ENCODE data around the gene NPB. TPM values are rescaled to one million over a fixed set of nuclear protein-coding genes. Genes with fewer than 3 reads are reported as not detected.

The NPB gene
- polyA plus RNA-seq, 1 of the 3 experiments (the other 2 are of a cell fraction), result 2.4 TPM

DNA sequence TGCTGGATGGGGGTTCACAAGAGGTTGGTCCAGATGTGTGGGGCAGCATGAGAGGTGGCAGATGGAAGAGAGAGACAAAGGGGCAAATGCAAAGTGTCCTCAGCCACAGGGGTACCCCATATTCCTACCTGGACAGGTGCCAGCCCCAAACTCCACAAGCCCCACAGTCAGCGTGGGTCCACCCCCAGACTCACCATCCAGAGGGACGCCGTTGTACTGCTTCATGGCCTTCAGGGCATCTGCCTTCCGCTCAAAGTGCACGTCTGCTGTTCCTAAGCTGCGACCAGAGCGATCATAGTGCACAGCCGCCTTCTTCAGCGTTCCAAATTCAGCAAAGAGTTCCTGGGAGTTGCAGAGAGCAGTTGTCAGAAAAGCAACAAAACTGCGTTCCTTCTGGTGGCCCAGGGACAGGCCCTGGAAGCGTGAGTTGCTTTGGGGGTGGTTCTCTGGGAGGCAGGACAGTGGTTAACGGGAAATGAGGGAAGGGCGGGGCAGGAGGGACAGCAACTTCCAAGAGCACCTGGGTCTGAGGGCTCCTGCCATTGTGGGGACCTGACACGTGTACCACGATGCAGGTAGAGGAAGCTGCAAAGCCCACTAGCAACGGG lies 12.9 kb upstream of the NPB start:
- H3K27me3 ChIP-seq (ENCODE audit: insufficient read depth), result no peaks in the 10 kb centered on the region
- H3K79me2 ChIP-seq (ENCODE audit: insufficient read depth), result peaks cover 89% of the 10 kb centered on the region
- peaks cover 23% of the 10 kb centered on the region; the same call in 1 of the 2 replicates for H4K20me1 ChIP-seq (ENCODE audit: insufficient read depth)
- ChIA-PET CTCF (interaction anchor here (0.8 to 2.3 kb wide), 4 partner anchors 18 to 141 kb away, joined by 3 to 7 read pairs (median 6); no protein-coding TSS in a partner anchor), POLR2A (no interaction called here)
- H3K4me1 ChIP-seq (ENCODE audit: control insufficient read depth in 1 of 2, insufficient read depth in 2 of 2, low read depth in 1 of 2, low read length in 1 of 2), result peaks cover 12 to 19% of the 10 kb centered on the region in 2 experiments
- H3F3A ChIP-seq (replicated peaks; ENCODE audit: insufficient read depth), result peaks cover 27% of the 10 kb centered on the region
- no peak for DNase-seq
- TF ChIP-seq TCF12 (IDR thresholded peaks at IDR 0.05) (no peak), CHD2 (IDR thresholded peaks at IDR 0.05; ENCODE audit: low read length, partially characterized antibody) (no peak), ELF1 (IDR thresholded peaks at IDR 0.05) (no peak), FOSL2 (IDR thresholded peaks at IDR 0.05; ENCODE audit: borderline replicate concordance, low read depth) (no peak), POLR2AphosphoS5 (IDR thresholded peaks at IDR 0.05; ENCODE audit: low read depth, low read length) (no peak), RAD21 (IDR thresholded peaks at IDR 0.05; ENCODE audit: low read length) (no peak), MEF2A (IDR thresholded peaks at IDR 0.05; ENCODE audit: borderline replicate concordance, low read depth) (no peak), TAF1 (IDR thresholded peaks at IDR 0.05; ENCODE audit: borderline replicate concordance, low read depth, low read length) (no peak), RCOR1 (IDR thresholded peaks at IDR 0.05; ENCODE audit: low read length) (no peak), RXRA (IDR thresholded peaks at IDR 0.05; ENCODE audit: borderline replicate concordance, low read depth) (no peak), NRF1 (IDR thresholded peaks at IDR 0.05; ENCODE audit: low read depth, low read length) (no peak)
- TF ChIP-seq, protein P1, sequence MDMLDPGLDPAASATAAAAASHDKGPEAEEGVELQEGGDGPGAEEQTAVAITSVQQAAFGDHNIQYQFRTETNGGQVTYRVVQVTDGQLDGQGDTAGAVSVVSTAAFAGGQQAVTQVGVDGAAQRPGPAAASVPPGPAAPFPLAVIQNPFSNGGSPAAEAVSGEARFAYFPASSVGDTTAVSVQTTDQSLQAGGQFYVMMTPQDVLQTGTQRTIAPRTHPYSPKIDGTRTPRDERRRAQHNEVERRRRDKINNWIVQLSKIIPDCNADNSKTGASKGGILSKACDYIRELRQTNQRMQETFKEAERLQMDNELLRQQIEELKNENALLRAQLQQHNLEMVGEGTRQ (IDR thresholded peaks at IDR 0.05; ENCODE audit: borderline replicate concordance, low read depth, low read length), result no peak
- TF ChIP-seq, protein P2, sequence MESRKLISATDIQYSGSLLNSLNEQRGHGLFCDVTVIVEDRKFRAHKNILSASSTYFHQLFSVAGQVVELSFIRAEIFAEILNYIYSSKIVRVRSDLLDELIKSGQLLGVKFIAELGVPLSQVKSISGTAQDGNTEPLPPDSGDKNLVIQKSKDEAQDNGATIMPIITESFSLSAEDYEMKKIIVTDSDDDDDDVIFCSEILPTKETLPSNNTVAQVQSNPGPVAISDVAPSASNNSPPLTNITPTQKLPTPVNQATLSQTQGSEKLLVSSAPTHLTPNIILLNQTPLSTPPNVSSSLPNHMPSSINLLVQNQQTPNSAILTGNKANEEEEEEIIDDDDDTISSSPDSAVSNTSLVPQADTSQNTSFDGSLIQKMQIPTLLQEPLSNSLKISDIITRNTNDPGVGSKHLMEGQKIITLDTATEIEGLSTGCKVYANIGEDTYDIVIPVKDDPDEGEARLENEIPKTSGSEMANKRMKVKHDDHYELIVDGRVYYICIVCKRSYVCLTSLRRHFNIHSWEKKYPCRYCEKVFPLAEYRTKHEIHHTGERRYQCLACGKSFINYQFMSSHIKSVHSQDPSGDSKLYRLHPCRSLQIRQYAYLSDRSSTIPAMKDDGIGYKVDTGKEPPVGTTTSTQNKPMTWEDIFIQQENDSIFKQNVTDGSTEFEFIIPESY (IDR thresholded peaks at IDR 0.05; ENCODE audit: borderline replicate concordance, low read depth), result no peak
- H3K9me3 ChIP-seq, result no peaks in the 10 kb centered on the region
- no peak overlapping the region for H2AFZ ChIP-seq (ENCODE audit: low read depth)
- peaks cover 44 to 57% of the 10 kb centered on the region in 2 experiments for H3K36me3 ChIP-seq (replicated peaks in 1 of 2; ENCODE audit: control insufficient read depth in 1 of 2, insufficient read depth in 2 of 2, low read length in 1 of 2)
- H3K9ac ChIP-seq, result no peak overlapping the region; the same call in 1 of the 2 replicates
- no peak overlapping the region for H3K4me3 ChIP-seq (ENCODE audit: low read depth in 2 of 2, low read length in 1 of 2)
- no peaks in the 10 kb centered on the region for H3K9me2 ChIP-seq
- H3K27ac ChIP-seq (ENCODE audit: low read depth in 2 of 2, low read length in 1 of 2), result no peak overlapping the region; a peak in 1 of 4 replicates
- WGBS (ENCODE audit: low lambda C conversion rate), result 98% methylated on average over 15 of the region's 16 CpGs
- no peak overlapping the region for H3K4me2 ChIP-seq

DNA sequence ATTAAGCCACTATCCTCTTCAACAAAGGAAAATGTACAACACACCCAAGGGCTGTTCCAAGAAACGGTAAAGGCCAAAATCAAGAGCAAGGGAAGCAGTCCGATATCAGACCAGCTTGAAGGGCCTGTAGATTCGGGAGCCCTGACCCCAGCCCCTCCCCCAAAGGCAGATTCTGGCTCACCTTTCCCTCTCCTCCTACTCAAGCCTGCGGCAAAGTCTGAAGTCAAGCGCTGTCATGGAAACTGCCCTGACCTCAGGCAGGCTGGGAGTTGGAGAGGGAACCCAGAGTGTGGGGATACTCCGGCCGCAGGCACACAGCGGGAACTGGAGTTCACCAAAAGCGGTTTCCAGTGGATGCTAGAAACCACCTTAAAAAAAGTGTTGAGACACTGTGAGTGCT lies 12.4 kb upstream of the NPB start:
- peaks cover 92% of the 10 kb centered on the region for H3K79me2 ChIP-seq (ENCODE audit: insufficient read depth)
- peaks cover 46 to 56% of the 10 kb centered on the region in 2 experiments for H3K36me3 ChIP-seq (replicated peaks in 1 of 2; ENCODE audit: control insufficient read depth in 1 of 2, insufficient read depth in 2 of 2, low read length in 1 of 2)
- peaks cover 23% of the 10 kb centered on the region; the same call in 1 of the 2 replicates for H4K20me1 ChIP-seq (ENCODE audit: insufficient read depth)
- H3K27ac ChIP-seq (ENCODE audit: low read depth in 2 of 2, low read length in 1 of 2), result peak overlapping the region in 1 of 2 experiments; percentile 17; a peak in 1 of 4 replicates
- DNase-seq, result no peak
- ChIA-PET POLR2A (no interaction called here), CTCF (interaction anchor here (0.8 to 2.3 kb wide), 3 partner anchors 17 to 154 kb away, joined by 3 to 7 read pairs (median 5); no protein-coding TSS in a partner anchor)
- H3K4me1 ChIP-seq (ENCODE audit: control insufficient read depth in 1 of 2, insufficient read depth in 2 of 2, low read depth in 1 of 2, low read length in 1 of 2), result peaks cover 12 to 19% of the 10 kb centered on the region in 2 experiments
- no peaks in the 10 kb centered on the region for H3K9me3 ChIP-seq
- TF ChIP-seq MXI1 (IDR thresholded peaks at IDR 0.05; ENCODE audit: low read depth, low read length) (no peak), MEF2A (IDR thresholded peaks at IDR 0.05; ENCODE audit: borderline replicate concordance, low read depth) (no peak)
- peak overlapping the region; percentile 93; the same call in 1 of the 2 replicates for H3K9ac ChIP-seq
- peak overlapping the region in 1 of 2 experiments; percentile 98; a peak in 2 of 4 replicates for H3K4me3 ChIP-seq (ENCODE audit: low read depth in 2 of 2, low read length in 1 of 2)
- H3K27me3 ChIP-seq (ENCODE audit: insufficient read depth), result no peaks in the 10 kb centered on the region
- peaks cover 27% of the 10 kb centered on the region for H3F3A ChIP-seq (replicated peaks; ENCODE audit: insufficient read depth)
- WGBS (ENCODE audit: low lambda C conversion rate), result 82% methylated on average over 9 of the region's 9 CpGs
- peak overlapping the region; percentile 94 for H3K4me2 ChIP-seq
- no peak overlapping the region for H2AFZ ChIP-seq (ENCODE audit: low read depth)
- H3K9me2 ChIP-seq, result no peaks in the 10 kb centered on the region
